Activated B cell treated with CpG ODN at 0.5 μM for 24 hours (primary cell): ENCODE results near the gene SERPINA3. TPM values are rescaled to one million over a fixed set of nuclear protein-coding genes. Genes with fewer than 3 reads are reported as not detected.

Source experiments
- ATAC-seq: fragments of 200-7000 bp; cut with Tn5 transposase; one replicate; pipeline ENCODE4 v1.10.0; 2021; ENCODE audit warnings: low read depth, mild to moderate bottlenecking, moderate library complexity
- CTCF ChIA-PET: fragments of 350-600 bp; sonication (Branson Sonifier 250); formaldehyde crosslinking; loops from one replicate; lab custom pipeline; 2021; ENCODE audit warnings: antibody characterized with exemption; lab: Charles Lee
- POLR2A ChIA-PET: fragments of 350-600 bp; sonication (Branson Sonifier 250); formaldehyde crosslinking; loops from one replicate; lab custom pipeline; 2021; ENCODE audit warnings: antibody characterized with exemption; lab: Charles Lee
- DNase-seq: peaks from one replicate; pipeline ENCODE4 v3.0.0; 2022
- H3K27ac Mint-ChIP-seq: one replicate; pipeline ENCODE4 v1.8.0; 2020; ENCODE audit warnings: mixed read lengths
- H3K27me3 Mint-ChIP-seq: one replicate; pipeline ENCODE4 v1.8.0; 2021; ENCODE audit warnings: mixed read lengths
- H3K36me3 Mint-ChIP-seq: one replicate; pipeline ENCODE4 v1.8.0; 2021; ENCODE audit warnings: low read depth, mixed read lengths
- H3K4me1 Mint-ChIP-seq: one replicate; pipeline ENCODE4 v1.8.0; 2021; ENCODE audit warnings: mixed read lengths
- H3K4me3 Mint-ChIP-seq: one replicate; pipeline ENCODE4 v1.8.0; 2020; ENCODE audit warnings: mild to moderate bottlenecking, mixed read lengths
- H3K9me3 Mint-ChIP-seq: one replicate; pipeline ENCODE4 v1.8.0; 2020; ENCODE audit warnings: mixed read lengths
- intact Hi-C: fragments of 100-400 bp; cut with micrococcal nuclease; formaldehyde crosslinking; loops from one replicate; pipeline ENCODE4 v1.15.1; 2024
- total RNA-seq: library from RNA; stranded (reverse); gene quantifications from 2 replicates; pipeline ENCODE4 v1.2.3, GENCODE V29; 2022
- TF ChIP-seq, protein P1 (sequence below): fragments of 200-600 bp; IDR thresholded peaks from one replicate; pipeline ENCODE4 v1.8.0; 2022; ENCODE audit warnings: antibody characterized with exemption, mild to moderate bottlenecking

The SERPINA3 gene
- total RNA-seq, 1 donor from 2014 or later, result not detected

DNA sequence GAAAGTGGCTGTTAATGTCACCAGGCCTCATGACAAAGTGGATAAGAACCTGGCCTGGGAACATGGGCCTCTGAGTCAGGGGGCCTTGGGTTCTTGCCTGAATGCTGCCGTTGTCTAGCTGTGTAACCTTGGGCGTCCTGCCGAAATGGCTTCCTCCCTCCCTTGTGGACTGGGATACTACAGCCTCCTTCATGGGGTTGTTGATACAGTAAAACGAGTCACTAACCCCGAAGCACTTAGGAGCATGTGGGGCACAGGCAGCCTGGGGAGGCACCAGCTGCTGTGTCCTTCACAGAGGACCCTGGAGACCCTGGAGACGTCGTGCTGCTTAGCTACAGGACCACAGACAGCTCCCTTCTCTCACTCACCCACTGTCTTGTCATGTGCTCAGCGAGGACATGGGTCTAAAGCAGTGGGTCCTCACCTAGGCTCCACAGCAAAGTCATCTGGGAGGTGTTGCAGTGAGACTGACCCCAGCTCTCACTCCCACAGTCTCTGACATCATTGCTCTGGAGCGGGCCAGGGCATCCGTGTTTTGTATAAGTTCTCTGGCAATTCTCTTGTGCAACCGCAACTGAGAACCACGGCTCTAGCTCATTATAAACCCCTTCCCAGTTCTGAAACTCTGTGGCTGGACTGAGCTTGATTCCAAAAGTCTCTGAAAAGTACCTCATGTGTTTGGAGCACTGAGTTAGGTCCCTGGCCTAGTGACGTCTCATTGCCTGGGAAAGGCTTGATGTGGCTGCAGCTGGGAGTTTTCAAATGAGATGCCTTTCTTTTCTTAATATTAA is 42.1 kb downstream of the SERPINA3 start:
- CTCF ChIA-PET, result no interaction called here
- POLR2A ChIA-PET, result no interaction called here
- DNase-seq (no peak), ATAC-seq (no peak)
- Mint-ChIP-seq H3K27ac (no peak overlapping the region), H3K36me3 (no peaks in the 10 kb centered on the region), H3K27me3 (no peaks in the 10 kb centered on the region), H3K4me1 (no peaks in the 10 kb centered on the region), H3K4me3 (no peak overlapping the region), H3K9me3 (no peaks in the 10 kb centered on the region)
- intact Hi-C loops, result no loop called here
- TF ChIP-seq, protein P1, sequence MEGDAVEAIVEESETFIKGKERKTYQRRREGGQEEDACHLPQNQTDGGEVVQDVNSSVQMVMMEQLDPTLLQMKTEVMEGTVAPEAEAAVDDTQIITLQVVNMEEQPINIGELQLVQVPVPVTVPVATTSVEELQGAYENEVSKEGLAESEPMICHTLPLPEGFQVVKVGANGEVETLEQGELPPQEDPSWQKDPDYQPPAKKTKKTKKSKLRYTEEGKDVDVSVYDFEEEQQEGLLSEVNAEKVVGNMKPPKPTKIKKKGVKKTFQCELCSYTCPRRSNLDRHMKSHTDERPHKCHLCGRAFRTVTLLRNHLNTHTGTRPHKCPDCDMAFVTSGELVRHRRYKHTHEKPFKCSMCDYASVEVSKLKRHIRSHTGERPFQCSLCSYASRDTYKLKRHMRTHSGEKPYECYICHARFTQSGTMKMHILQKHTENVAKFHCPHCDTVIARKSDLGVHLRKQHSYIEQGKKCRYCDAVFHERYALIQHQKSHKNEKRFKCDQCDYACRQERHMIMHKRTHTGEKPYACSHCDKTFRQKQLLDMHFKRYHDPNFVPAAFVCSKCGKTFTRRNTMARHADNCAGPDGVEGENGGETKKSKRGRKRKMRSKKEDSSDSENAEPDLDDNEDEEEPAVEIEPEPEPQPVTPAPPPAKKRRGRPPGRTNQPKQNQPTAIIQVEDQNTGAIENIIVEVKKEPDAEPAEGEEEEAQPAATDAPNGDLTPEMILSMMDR, result no peak

DNA sequence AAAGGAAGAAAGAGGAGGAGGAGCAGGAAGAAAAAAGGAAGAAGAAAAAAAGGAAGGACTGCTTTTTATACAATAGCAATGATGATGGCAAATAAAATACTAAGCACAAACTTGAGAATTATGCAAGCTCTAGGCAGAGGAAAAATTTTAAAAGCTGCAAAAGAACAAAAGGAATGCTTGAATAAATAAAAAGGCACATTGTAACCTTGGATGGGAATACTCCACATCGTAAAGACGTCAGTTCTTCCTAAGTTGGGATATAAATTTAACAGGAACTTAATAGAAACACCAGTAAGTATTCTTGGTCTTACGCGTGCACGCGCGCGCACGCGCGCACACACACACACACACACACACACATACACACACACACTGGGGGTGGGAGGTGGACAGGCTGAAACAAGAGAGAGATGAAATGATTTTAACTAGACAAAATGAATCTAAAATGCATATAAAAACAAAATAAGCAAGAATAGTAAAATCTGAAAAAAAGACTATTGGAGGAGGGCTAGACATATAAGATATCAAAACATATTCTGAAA is 43.0 kb downstream of the SERPINA3 start:
- no peaks in the 10 kb centered on the region for H3K27me3 Mint-ChIP-seq
- CTCF ChIA-PET, result no interaction called here
- H3K27ac Mint-ChIP-seq, result no peak overlapping the region
- no peak for ATAC-seq
- no peaks in the 10 kb centered on the region for H3K4me1 Mint-ChIP-seq
- H3K4me3 Mint-ChIP-seq, result no peak overlapping the region
- no peaks in the 10 kb centered on the region for H3K9me3 Mint-ChIP-seq
- intact Hi-C loops, result no loop called here
- no peaks in the 10 kb centered on the region for H3K36me3 Mint-ChIP-seq
- POLR2A ChIA-PET, result no interaction called here
- TF ChIP-seq, protein P1, result no peak
- no peak for DNase-seq

DNA sequence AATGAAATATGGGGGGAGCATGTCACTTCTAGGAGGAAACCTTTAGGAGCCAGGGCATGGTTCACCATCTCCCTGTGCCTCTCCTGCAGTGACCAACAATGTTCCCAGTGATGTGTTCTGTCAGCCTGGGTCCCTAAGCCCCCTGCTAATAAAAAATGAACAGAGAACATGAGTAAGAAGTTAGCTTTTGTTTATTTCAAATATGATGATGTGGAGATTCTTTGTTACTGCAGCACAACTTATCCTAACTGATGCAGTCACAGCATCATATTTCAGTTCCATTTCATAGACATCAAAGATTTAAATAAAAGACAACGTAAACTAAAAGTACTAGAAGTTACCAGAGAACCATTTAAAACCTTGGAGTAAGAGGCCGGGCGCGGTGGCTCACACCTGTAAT is 43.9 kb downstream of the SERPINA3 start:
- TF ChIP-seq, protein P1, result no peak
- H3K9me3 Mint-ChIP-seq, result no peaks in the 10 kb centered on the region
- H3K27ac Mint-ChIP-seq, result no peak overlapping the region
- no peaks in the 10 kb centered on the region for H3K4me1 Mint-ChIP-seq
- intact Hi-C loops, result no loop called here
- ChIA-PET POLR2A (no interaction called here), CTCF (no interaction called here)
- H3K4me3 Mint-ChIP-seq, result no peak overlapping the region
- DNase-seq, result no peak
- no peak for ATAC-seq
- H3K36me3 Mint-ChIP-seq, result no peaks in the 10 kb centered on the region
- no peaks in the 10 kb centered on the region for H3K27me3 Mint-ChIP-seq

DNA sequence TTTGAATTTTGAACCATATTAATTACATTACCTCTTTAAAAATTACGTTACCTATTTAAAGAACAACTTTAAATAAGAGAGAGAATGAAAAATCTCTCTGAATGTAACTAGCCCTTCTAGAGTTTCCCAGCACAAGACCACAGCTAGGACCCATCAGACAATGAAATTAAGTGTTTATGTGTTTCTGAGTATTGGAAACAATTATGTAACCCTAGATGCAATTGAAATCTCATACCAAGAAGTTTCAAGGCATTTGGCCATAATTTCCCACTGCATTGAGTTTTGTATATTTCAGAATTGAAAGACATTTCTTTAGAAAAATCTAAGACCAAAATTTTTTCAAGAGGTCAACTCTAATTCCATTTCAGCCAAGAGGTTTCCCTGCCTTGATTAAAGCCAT is 47.1 kb downstream of the SERPINA3 start:
- ATAC-seq, result no peak
- CTCF ChIA-PET, result no interaction called here
- intact Hi-C loops, result no loop called here
- Mint-ChIP-seq H3K36me3 (no peaks in the 10 kb centered on the region), H3K4me1 (no peaks in the 10 kb centered on the region), H3K27ac (no peak overlapping the region), H3K27me3 (peaks cover 3% of the 10 kb centered on the region), H3K9me3 (no peaks in the 10 kb centered on the region), H3K4me3 (no peak overlapping the region)
- TF ChIP-seq, protein P1, result no peak
- DNase-seq, result no peak
- POLR2A ChIA-PET, result no interaction called here

DNA sequence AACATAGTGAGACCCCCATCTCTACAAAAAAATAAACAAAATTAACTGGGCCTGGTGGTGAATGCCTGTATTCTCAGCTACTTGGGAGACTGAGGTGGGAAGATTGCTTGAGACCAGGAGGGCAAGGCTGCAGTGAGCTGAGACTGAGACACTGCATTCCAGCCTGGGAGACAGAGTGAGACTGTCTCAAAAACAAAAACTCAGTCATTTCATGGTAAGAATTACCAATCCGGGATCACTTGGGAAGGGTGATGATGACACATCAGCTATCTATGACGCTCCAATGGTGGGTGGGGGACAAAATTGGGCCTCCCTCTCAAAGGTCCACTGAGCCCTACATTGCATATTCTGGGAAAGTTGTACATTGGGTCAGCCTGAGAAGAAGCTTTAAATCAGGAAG is 47.7 kb downstream of the SERPINA3 start:
- no peak overlapping the region for H3K4me3 Mint-ChIP-seq
- intact Hi-C loops, result no loop called here
- TF ChIP-seq, protein P1, result no peak
- H3K27ac Mint-ChIP-seq, result no peak overlapping the region
- peaks cover 4% of the 10 kb centered on the region for H3K27me3 Mint-ChIP-seq
- CTCF ChIA-PET, result no interaction called here
- ATAC-seq (no peak), DNase-seq (no peak)
- POLR2A ChIA-PET, result no interaction called here
- H3K9me3 Mint-ChIP-seq, result peaks cover 2% of the 10 kb centered on the region
- no peaks in the 10 kb centered on the region for H3K36me3 Mint-ChIP-seq
- no peaks in the 10 kb centered on the region for H3K4me1 Mint-ChIP-seq
